Mesothelial cell of epicardium (in vitro differentiated cells): ENCODE results near the gene SH3GLB1. TPM values are rescaled to one million over a fixed set of nuclear protein-coding genes. Genes with fewer than 3 reads are reported as not detected.

Experiments
- DNase-seq, 2 experiments: peaks; one replicate each; pipeline ENCODE4 v3.0.0; 2021; ENCODE audit warnings: low spot score in 2 of 2; ENCODE audit not compliant: unreplicated experiment in 2 of 2
- H3K27ac Mint-ChIP-seq: 2 replicates; pipeline ENCODE4 v1.8.0; 2021; ENCODE audit warnings: mixed read lengths
- H3K27me3 Mint-ChIP-seq: 2 replicates; pipeline ENCODE4 v1.8.0; 2021; ENCODE audit warnings: low read depth, mixed read lengths
- H3K36me3 Mint-ChIP-seq: 2 replicates; pipeline ENCODE4 v1.8.0; 2021; ENCODE audit warnings: mixed read lengths
- H3K4me1 Mint-ChIP-seq: 2 replicates; pipeline ENCODE4 v1.8.0; 2021; ENCODE audit warnings: mixed read lengths
- H3K4me3 Mint-ChIP-seq: 2 replicates; pipeline ENCODE4 v1.8.0; 2021; ENCODE audit warnings: mild to moderate bottlenecking, moderate library complexity, mixed read lengths
- H3K9me3 Mint-ChIP-seq: 2 replicates; pipeline ENCODE4 v1.8.0; 2021; ENCODE audit warnings: mixed read lengths
- CTCF ChIP-seq: fragments of 200-600 bp; sonication (generic); IDR thresholded peaks from one replicate; pipeline ENCODE4 v1.5.0; 2021; ENCODE audit warnings: antibody characterized with exemption; ENCODE audit not compliant: unreplicated experiment
- total RNA-seq: library from RNA; stranded (reverse); gene quantifications from 3 replicates; pipeline ENCODE4 v1.2.1, GENCODE V29; 2021

Gene SH3GLB1
- total RNA-seq, 1 donor from 2014 or later = 59.4 TPM

- no peaks in the 10 kb centered on the region for H3K36me3 Mint-ChIP-seq
- TF ChIP-seq CTCF = no peak
- peaks cover 54% of the 10 kb centered on the region for H3K27me3 Mint-ChIP-seq
- H3K4me1 Mint-ChIP-seq = peaks cover 5% of the 10 kb centered on the region
- peaks cover 16% of the 10 kb centered on the region for H3K9me3 Mint-ChIP-seq
- peak overlapping the region; percentile 76 for H3K27ac Mint-ChIP-seq
- no peak for DNase-seq
- H3K4me3 Mint-ChIP-seq = no peak overlapping the region
Measured at GRCh38 chr1:86765073-86765472, 60.7 kb downstream of the SH3GLB1 start.

DNA sequence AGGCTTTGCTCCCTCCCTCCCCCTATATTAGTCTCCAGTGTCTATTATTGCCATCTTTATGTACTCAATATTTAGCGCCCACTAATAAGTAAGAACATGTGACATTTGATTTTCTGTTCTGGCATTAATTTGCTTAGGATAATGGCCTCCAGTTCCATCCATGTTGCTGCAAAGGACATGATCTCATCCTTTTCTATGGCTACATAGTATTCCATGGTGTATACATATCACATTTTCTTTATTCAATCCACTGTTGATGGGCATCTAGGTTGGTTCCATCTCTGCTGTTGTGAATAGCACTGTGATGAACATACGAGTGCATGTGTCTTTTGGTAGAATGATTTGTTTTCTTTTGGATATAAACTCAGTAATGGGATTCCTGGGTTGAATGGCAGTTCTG lies 61.3 kb downstream of the SH3GLB1 start:
- no peak for DNase-seq
- H3K9me3 Mint-ChIP-seq = peaks cover 15% of the 10 kb centered on the region
- H3K4me3 Mint-ChIP-seq = no peak overlapping the region
- H3K27me3 Mint-ChIP-seq = peaks cover 60% of the 10 kb centered on the region
- H3K4me1 Mint-ChIP-seq = peaks cover 5% of the 10 kb centered on the region
- H3K36me3 Mint-ChIP-seq = no peaks in the 10 kb centered on the region
- no peak for TF ChIP-seq CTCF
- H3K27ac Mint-ChIP-seq = no peak overlapping the region

DNA sequence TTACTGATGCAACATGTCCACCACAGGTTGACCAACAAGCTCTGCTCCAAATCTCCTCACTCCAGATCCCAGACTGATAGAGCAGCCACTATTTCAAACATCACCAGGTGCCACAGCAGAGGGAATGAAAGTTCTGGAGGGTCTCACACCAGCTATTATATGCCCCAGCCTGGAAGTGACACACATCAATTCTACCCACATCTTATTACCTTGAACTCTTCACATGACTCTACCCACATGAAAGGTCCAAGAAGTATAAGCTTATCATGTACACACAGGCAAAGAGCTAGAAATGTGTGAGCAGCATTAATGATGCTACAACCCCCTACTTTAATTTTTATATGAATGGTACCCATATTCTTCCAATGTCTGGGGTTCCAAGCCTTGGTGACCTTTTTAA lies 64.2 kb downstream of the SH3GLB1 start:
- Mint-ChIP-seq H3K36me3 (no peaks in the 10 kb centered on the region), H3K9me3 (peaks cover 15% of the 10 kb centered on the region), H3K4me1 (peaks cover 11% of the 10 kb centered on the region), H3K27me3 (peaks cover 56% of the 10 kb centered on the region), H3K4me3 (no peak overlapping the region), H3K27ac (no peak overlapping the region)
- no peak for TF ChIP-seq CTCF
- no peak for DNase-seq

DNA sequence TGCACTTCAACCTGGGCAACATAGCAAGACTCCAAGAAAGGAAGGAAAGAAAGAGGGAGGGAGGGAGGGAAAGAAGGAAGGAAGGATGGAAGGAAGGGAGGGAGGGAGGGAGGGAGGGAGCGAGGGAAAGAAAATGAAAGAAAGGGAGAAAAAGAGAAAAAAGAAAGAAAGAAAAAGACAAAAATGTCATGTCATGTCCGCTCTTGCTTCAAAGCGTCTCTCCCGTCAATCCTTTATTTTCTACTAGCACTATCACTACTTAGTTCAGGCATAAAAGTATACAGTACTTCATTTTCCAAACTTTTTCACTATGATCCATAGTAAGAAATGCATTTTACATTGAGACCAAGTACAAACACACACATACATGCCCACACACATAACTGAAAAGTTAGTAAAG lies 64.7 kb downstream of the SH3GLB1 start:
- TF ChIP-seq CTCF = no peak
- no peak overlapping the region for H3K4me3 Mint-ChIP-seq
- H3K27me3 Mint-ChIP-seq = peaks cover 56% of the 10 kb centered on the region
- no peaks in the 10 kb centered on the region for H3K36me3 Mint-ChIP-seq
- H3K27ac Mint-ChIP-seq = no peak overlapping the region
- peaks cover 16% of the 10 kb centered on the region for H3K4me1 Mint-ChIP-seq
- H3K9me3 Mint-ChIP-seq = peaks cover 15% of the 10 kb centered on the region
- DNase-seq = no peak

- no peak for TF ChIP-seq CTCF
- Mint-ChIP-seq H3K36me3 (no peaks in the 10 kb centered on the region), H3K27me3 (peaks cover 50% of the 10 kb centered on the region), H3K4me3 (no peak overlapping the region), H3K9me3 (no peaks in the 10 kb centered on the region), H3K27ac (peak overlapping the region; percentile 71), H3K4me1 (peaks cover 30% of the 10 kb centered on the region)
- no peak for DNase-seq
Measured at GRCh38 chr1:86773341-86774288, 69.2 kb downstream of the SH3GLB1 start.
